Erythroblast (primary cell): ENCODE data around the gene CTIF.

Source experiments
- GATA1 ChIP-seq: IDR thresholded peaks from 2 replicates; pipeline ENCODE4 v1.6.1; 2011; ENCODE audit warnings: low read depth, mild to moderate bottlenecking, control low read depth, low read length, moderate library complexity
- POLR2A ChIP-seq: IDR thresholded peaks from 2 replicates; pipeline ENCODE4 v1.6.1; 2011; ENCODE audit warnings: mild to moderate bottlenecking, low read length

DNA sequence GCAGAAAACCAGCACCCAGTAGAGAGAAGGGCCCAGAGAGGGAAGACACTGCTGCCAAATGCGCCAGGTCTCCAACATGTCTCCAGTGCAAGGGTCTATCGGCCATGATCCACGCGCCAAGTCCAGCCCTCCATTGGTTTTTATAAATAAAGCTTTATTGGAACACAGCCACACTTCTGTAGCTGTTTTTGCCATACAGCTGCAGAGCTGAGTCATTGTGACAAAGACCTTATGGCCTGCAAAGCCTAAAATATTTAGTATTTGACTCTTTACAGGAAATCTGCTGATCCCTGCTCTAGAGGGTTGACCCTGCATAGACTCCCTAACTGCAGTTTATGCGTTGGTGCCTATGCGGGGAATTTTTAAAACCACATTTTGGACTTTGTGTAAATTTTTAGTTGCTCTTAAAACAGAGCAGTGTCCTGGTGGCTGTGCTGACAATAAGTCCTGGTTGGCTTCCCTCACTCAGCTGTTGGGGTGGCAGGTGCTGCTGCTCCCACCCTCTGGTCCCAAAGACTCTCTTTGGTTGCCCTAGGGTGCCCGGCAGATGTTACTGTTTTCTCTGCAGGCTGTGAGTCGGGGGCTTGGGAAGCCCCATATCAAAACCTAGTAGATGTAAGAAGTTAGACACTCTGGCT is 154.9 kb downstream of the CTIF start:
- TF ChIP-seq POLR2A (no peak), GATA1 (no peak)
